ENCODE results near the gene SPATA25. TPM values are rescaled to one million over a fixed set of nuclear protein-coding genes. Genes with fewer than 3 reads are reported as not detected.

Gene SPATA25
- total and polyA plus RNA-seq, 5 experiments from 2014 or later = 0.24 to 4.8 (median 2.3) TPM; not detected in 1

- DNase-seq = no peak
- no peak for ATAC-seq
- H3K9me3 Mint-ChIP-seq = no peaks in the 10 kb centered on the region
- peaks cover 0 to 53% (median 3%) of the 10 kb centered on the region in 3 donors for H3K36me3 Mint-ChIP-seq
- H3K4me1 Mint-ChIP-seq = peaks cover 0 to 12% (median 5%) of the 10 kb centered on the region in 4 donors
- no peak overlapping the region for H3K27ac Mint-ChIP-seq
- no peaks in the 10 kb centered on the region for H3K27me3 Mint-ChIP-seq
- POLR2A ChIA-PET = interaction anchor here (1.1 kb wide), 2 partner anchors 15 to 93 kb away, joined by 3 read pairs; partner anchors contain the start of gene PCIF1
- H3K4me3 Mint-ChIP-seq = no peak overlapping the region
Measured at GRCh38 chr20:45841407-45842129, 45.9 kb downstream of the SPATA25 start.

GRCh38 chr20:45840700-45841198 lies 46.7 kb downstream of the SPATA25 start:
- Mint-ChIP-seq H3K4me3 (no peak overlapping the region), H3K36me3 (peaks cover 0 to 44% (median 0%) of the 10 kb centered on the region in 3 donors), H3K4me1 (peaks cover 0 to 12% (median 5%) of the 10 kb centered on the region in 4 donors), H3K9me3 (no peaks in the 10 kb centered on the region), H3K27ac (no peak overlapping the region), H3K27me3 (no peaks in the 10 kb centered on the region)
- ATAC-seq (no peak), DNase-seq (no peak)
- POLR2A ChIA-PET = interaction anchor here (1.0 to 1.1 kb wide), 2 partner anchors 16 to 17 kb away, joined by 3 read pairs; no protein-coding TSS in a partner anchor

- Mint-ChIP-seq H3K4me1 (peaks cover 3 to 18% (median 14%) of the 10 kb centered on the region in 4 donors), H3K9me3 (no peaks in the 10 kb centered on the region), H3K36me3 (peaks cover 0 to 6% (median 0%) of the 10 kb centered on the region in 3 donors), H3K27ac (peak overlapping the region in 1 of 10 donors; percentile 2), H3K27me3 (no peaks in the 10 kb centered on the region), H3K4me3 (no peak overlapping the region)
- POLR2A ChIA-PET = interaction anchor here (0.6 kb wide), 2 partner anchors 8 to 30 kb away, joined by 3 read pairs; no protein-coding TSS in a partner anchor
- ATAC-seq (no peak), DNase-seq (no peak)
Measured at GRCh38 chr20:45836841-45837240, 50.6 kb downstream of the SPATA25 start.

Other genes with a start within 250 kb of the SPATA25 start
- not detected for gene WFDC11, start 217.4 kb downstream of the SPATA25 start, total RNA-seq
- gene WFDC11, start 217.4 kb downstream of the SPATA25 start, polyA plus RNA-seq = not detected
- gene WFDC13, start 185.6 kb downstream of the SPATA25 start, total RNA-seq = not detected
- not detected for gene WFDC13, start 185.6 kb downstream of the SPATA25 start, polyA plus RNA-seq
- not detected for gene WFDC10B, start 182.6 kb downstream of the SPATA25 start, total RNA-seq
- not detected for gene WFDC10B, start 182.6 kb downstream of the SPATA25 start, polyA plus RNA-seq
- gene SPINT4, start 165.3 kb downstream of the SPATA25 start, total RNA-seq = not detected
- gene SPINT4, start 165.3 kb downstream of the SPATA25 start, polyA plus RNA-seq = not detected
- gene WFDC3, start 95.7 kb downstream of the SPATA25 start, total RNA-seq = not detected
- under 1 TPM in 1 of 3 donors, not detected in 2; 0.73 TPM for gene WFDC3, start 95.7 kb downstream of the SPATA25 start, polyA plus RNA-seq
- 10 to 100 TPM; 18.5 to 26.3 TPM for gene DNTTIP1, start 95.7 kb downstream of the SPATA25 start, total RNA-seq
- 10 to 100 TPM; 26.3 to 41.2 (median 29.5) TPM for gene DNTTIP1, start 95.7 kb downstream of the SPATA25 start, polyA plus RNA-seq
- under 1 TPM in 1 of 2 experiments, not detected in 1; 0.44 TPM for gene UBE2C, start 75.0 kb downstream of the SPATA25 start, total RNA-seq
- gene UBE2C, start 75.0 kb downstream of the SPATA25 start, polyA plus RNA-seq = not detected
- gene TNNC2, start 60.3 kb downstream of the SPATA25 start, total RNA-seq = under 1 TPM in 1 of 2 experiments, not detected in 1; 0.58 TPM
- gene TNNC2, start 60.3 kb downstream of the SPATA25 start, polyA plus RNA-seq = under 1 TPM in 1 of 3 donors, not detected in 2; 0.53 TPM
- 1 to 10 TPM; 1.3 to 1.8 TPM for gene SNX21, start 53.8 kb downstream of the SPATA25 start, total RNA-seq
- 1 to 10 TPM in 2 of 3 donors, under 1 TPM in 1; 0.30 to 2.2 (median 1.4) TPM for gene SNX21, start 53.8 kb downstream of the SPATA25 start, polyA plus RNA-seq
- gene ACOT8, start 30.2 kb downstream of the SPATA25 start, total RNA-seq = 10 to 100 TPM; 29.6 to 33.3 TPM
- gene ACOT8, start 30.2 kb downstream of the SPATA25 start, polyA plus RNA-seq = 10 to 100 TPM; 37.5 to 46.2 (median 38.4) TPM
- 1 to 10 TPM; 4.3 to 4.4 TPM for gene ZSWIM3, start 30.0 kb downstream of the SPATA25 start, total RNA-seq
- 1 to 10 TPM in 1 of 3 donors, under 1 TPM in 2; 0.35 to 2.1 (median 0.65) TPM for gene ZSWIM3, start 30.0 kb downstream of the SPATA25 start, polyA plus RNA-seq
- gene ZSWIM1, start 6.4 kb downstream of the SPATA25 start, total RNA-seq = 10 to 100 TPM; 16.5 to 17.6 TPM
- gene ZSWIM1, start 6.4 kb downstream of the SPATA25 start, polyA plus RNA-seq = 1 to 10 TPM in 2 of 3 donors, under 1 TPM in 1; 0.96 to 9.8 (median 1.7) TPM
- 1 to 10 TPM; 5.0 to 5.9 TPM for gene NEURL2, start 3.6 kb upstream of the SPATA25 start, total RNA-seq
- 1 to 10 TPM in 2 of 3 donors, under 1 TPM in 1; 0.53 to 2.2 (median 1.8) TPM for gene NEURL2, start 3.6 kb upstream of the SPATA25 start, polyA plus RNA-seq
- gene CTSA, start 3.7 kb upstream of the SPATA25 start, total RNA-seq = 10 to 100 TPM; 79.1 to 82.7 TPM
- gene CTSA, start 3.7 kb upstream of the SPATA25 start, polyA plus RNA-seq = 100 to 1,000 TPM in 1 of 3 donors, 10 to 100 TPM in 2; 79.5 to 128 (median 90.5) TPM
- gene PLTP, start 24.5 kb upstream of the SPATA25 start, total RNA-seq = under 1 TPM in 1 of 2 experiments, not detected in 1; 0.27 TPM
- 1 to 10 TPM in 1 of 3 donors, under 1 TPM in 2; 0.18 to 2.2 (median 0.68) TPM for gene PLTP, start 24.5 kb upstream of the SPATA25 start, polyA plus RNA-seq
- gene PCIF1, start 47.1 kb upstream of the SPATA25 start, total RNA-seq = 10 to 100 TPM; 77.7 to 83.3 TPM
- gene PCIF1, start 47.1 kb upstream of the SPATA25 start, polyA plus RNA-seq = 10 to 100 TPM; 60.8 to 94.2 (median 78.7) TPM
- gene ZNF335, start 84.6 kb upstream of the SPATA25 start, total RNA-seq = 10 to 100 TPM; 53.1 to 56.2 TPM
- 10 to 100 TPM in 1 of 3 donors, 1 to 10 TPM in 2; 6.4 to 13.2 (median 7.8) TPM for gene ZNF335, start 84.6 kb upstream of the SPATA25 start, polyA plus RNA-seq
- 1 to 10 TPM in 1 of 2 experiments, under 1 TPM in 1; 0.75 to 1.3 TPM for gene MMP9, start 121.3 kb upstream of the SPATA25 start, total RNA-seq
- gene MMP9, start 121.3 kb upstream of the SPATA25 start, polyA plus RNA-seq = not detected
- 1 to 10 TPM; 1.0 to 1.5 TPM for gene SLC12A5, start 141.6 kb upstream of the SPATA25 start, total RNA-seq
- under 1 TPM in 1 of 3 donors, not detected in 2; 0.83 TPM for gene SLC12A5, start 141.6 kb upstream of the SPATA25 start, polyA plus RNA-seq
- 10 to 100 TPM; 42.2 to 43.9 TPM for gene NCOA5, start 202.3 kb upstream of the SPATA25 start, total RNA-seq
- 10 to 100 TPM; 13.0 to 36.0 (median 18.4) TPM for gene NCOA5, start 202.3 kb upstream of the SPATA25 start, polyA plus RNA-seq
- gene CD40, start 230.7 kb upstream of the SPATA25 start, total RNA-seq = 10 to 100 TPM; 10.1 to 11.8 TPM
- 1 to 10 TPM; 2.0 to 4.3 (median 3.1) TPM for gene CD40, start 230.7 kb upstream of the SPATA25 start, polyA plus RNA-seq